Endometrial microvascular endothelial cells (primary cell): ENCODE data around the gene FAM98C. TPM values are rescaled to one million over a fixed set of nuclear protein-coding genes. Genes with fewer than 3 reads are reported as not detected.

ENCODE experiments used
- in situ Hi-C: cut with HindIII; loops from 2 replicates; pipeline ENCODE4 v1.10.0; 2017; ENCODE audit warnings: low sequenced_read_pairs, low pct_unique_long_range_greater_than_20kb; ENCODE audit errors: inconsistent ontology term
- total RNA-seq: library from RNA; depleted of rRNA; stranded (reverse); fragments of >200 nt; gene quantifications from one replicate; pipeline ENCODE4 v1.2.3, GENCODE V29; 2015; ENCODE audit errors: inconsistent ontology term

Gene FAM98C
- total RNA-seq, 1 donor from 2014 or later = 12.9 TPM

DNA sequence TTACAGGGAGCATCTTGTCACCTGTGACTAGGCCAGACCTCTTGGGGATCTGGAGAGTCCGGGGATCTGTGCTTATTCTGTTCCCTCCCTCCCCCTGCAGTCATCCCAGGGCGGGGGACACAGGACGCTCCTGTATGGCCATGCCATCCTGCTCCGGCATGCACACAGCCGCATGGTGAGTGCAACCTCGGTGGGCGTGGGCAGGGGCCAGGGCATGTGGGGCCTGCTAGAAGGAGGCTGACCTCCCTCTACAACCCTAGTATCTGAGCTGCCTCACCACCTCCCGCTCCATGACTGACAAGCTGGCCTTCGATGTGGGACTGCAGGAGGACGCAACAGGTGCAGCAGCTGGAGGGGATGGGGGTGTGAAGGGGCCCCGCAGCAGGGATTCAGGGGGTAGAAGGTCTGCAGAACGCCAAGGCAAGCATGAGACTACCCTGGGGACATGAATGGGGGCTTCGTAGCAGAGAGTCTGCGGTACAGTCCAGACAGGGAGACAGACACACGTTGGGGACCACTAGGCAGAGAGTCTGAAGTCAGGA, 40.6 kb downstream of the FAM98C start:
- in situ Hi-C loops = no loop called here

GRCh38 chr19:38444026-38444425, 41.1 kb downstream of the FAM98C start:
- in situ Hi-C loops = no loop called here

DNA sequence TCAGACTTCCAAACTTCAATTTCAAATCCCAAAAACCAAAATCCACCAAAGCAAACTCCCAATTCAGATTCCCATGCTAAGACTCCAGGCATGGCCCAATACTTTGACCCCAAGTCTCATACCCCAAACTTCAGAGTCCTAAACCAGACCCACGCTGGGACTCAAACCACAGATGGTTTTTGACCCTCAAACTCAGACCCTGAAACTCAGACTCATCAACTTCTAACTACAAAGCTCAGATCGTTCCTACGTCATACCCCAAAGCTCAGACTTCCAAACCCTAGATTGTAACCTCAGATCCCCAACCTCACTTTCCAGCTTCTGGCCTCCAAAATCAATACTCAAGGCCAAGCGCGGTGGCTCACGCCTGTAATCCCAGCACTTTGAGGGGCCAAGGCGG, 42.5 kb downstream of the FAM98C start:
- in situ Hi-C loops = no loop called here

DNA sequence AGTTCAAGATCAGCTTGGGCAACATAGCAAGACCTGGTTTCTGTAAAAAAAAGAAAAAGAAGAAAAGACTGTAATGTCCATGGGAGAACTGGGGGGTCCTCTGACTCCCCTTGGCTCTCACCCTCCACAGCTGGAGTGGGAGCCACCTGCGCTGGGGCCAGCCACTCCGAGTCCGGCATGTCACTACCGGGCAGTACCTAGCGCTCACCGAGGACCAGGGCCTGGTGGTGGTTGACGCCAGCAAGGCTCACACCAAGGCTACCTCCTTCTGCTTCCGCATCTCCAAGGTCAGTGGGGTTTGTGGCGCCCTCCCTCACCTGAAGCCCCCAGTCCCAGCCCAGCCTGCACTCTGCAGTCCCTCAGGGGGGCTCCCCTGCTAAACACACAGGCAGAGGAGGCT, 45.3 kb downstream of the FAM98C start:
- in situ Hi-C loops = no loop called here

DNA sequence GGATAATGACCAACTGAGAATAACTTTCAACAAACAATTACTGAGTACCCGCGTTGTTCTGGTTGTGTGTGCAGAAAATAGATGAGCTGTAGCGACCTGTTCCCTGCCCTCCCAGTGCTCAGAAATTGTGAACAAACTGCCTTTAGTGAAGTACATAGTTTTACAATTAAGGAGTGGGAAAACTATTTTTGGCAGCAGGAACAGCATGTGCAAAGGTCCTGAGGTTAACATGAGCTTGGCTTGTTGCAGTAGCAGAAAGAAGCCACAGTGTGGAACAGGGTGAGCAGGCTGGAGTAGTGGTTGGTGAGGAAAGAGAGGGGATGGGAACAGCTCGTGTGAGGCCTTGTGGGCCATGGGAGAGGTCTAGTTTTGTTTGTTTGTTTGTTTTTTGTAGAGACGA, 46.6 kb downstream of the FAM98C start:
- in situ Hi-C loops = no loop called here

DNA sequence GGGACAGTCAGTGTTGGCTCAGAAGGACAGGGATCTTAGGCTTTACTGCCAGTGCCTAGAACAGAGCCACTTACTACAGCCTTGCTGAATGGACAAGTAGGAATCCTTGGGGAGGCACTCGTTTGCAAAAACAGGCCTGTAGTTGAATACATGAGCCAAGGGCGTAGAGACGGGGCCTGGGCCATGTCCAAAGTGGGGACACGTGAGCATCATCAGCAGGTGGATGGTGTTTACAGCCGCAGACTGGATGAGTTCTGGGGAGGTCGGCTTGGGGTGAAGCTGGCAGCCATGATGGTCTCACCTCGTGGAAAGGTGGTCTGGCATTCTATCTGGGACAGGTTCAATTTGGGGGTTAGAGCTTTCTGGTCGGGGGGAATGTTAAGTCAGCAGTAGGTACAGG, 48.1 kb downstream of the FAM98C start:
- in situ Hi-C loops = no loop called here

DNA sequence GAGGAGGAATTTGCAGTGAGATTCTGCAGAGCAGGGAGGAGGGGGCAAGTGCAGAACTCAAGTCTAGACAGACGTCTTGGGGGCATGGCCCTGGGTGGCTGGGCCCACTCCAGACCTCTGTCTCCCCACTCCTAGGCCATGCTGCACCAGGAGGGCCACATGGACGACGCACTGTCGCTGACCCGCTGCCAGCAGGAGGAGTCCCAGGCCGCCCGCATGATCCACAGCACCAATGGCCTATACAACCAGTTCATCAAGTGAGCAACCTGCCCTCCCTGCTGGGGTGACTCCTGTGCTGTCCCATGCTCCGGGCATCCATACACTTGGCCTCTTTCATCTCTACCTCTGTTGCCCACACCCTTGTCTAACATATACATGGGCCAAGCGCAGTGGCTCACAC, 48.7 kb downstream of the FAM98C start:
- in situ Hi-C loops = no loop called here

GRCh38 chr19:38452430-38453366, 49.8 kb downstream of the FAM98C start:
- in situ Hi-C loops = no loop called here

GRCh38 chr19:38453596-38453995, 50.7 kb downstream of the FAM98C start:
- in situ Hi-C loops = no loop called here

GRCh38 chr19:38455031-38455430, 52.1 kb downstream of the FAM98C start:
- in situ Hi-C loops = no loop called here

- in situ Hi-C loops = no loop called here
Observed at GRCh38 chr19:38457202-38457601, 54.3 kb downstream of the FAM98C start.

DNA sequence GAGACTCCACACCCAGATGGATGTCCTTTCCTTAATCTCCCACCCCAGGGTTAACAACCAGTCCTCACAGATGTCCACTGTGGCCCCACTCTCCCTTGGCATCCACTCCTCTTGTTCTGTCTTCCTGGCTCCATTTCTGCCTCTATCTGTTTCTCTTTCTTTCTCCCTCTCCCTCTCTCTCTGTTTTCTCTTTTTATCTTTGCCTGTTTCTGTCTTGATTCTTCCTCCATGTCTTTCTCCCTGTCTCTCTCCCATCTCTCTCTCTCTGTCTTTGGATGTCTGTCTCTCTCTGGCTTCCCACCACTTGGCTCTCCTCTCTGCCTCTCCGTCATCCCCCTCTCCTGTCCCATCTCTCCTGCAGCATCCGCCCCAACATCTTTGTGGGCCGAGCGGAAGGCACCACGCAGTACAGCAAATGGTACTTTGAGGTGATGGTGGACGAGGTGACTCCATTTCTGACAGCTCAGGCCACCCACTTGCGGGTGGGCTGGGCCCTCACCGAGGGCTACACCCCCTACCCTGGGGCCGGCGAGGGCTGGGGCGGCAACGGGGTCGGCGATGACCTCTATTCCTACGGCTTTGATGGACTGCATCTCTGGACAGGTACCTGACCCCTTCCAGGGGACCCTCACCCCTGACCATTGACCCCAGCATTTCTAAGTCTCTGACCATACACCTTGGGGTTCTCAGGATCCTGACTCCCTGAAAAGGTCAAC, 55.0 kb downstream of the FAM98C start:
- in situ Hi-C loops = no loop called here

Other genes with a start within 250 kb of the FAM98C start
- 14.9 TPM for gene DPF1, start 178.9 kb upstream of the FAM98C start, total RNA-seq
- gene PPP1R14A, start 146.7 kb upstream of the FAM98C start, total RNA-seq = not detected
- not detected for gene SPINT2, start 138.5 kb upstream of the FAM98C start, total RNA-seq
- 7.7 TPM for gene C19orf33, start 98.8 kb upstream of the FAM98C start, total RNA-seq
- gene YIF1B, start 87.1 kb upstream of the FAM98C start, total RNA-seq = 88.4 TPM
- gene KCNK6, start 83.2 kb upstream of the FAM98C start, total RNA-seq = 1.8 TPM
- gene CATSPERG, start 67.3 kb upstream of the FAM98C start, total RNA-seq = not detected
- gene PSMD8, start 28.5 kb upstream of the FAM98C start, total RNA-seq = 395 TPM
- gene GGN, start 15.1 kb upstream of the FAM98C start, total RNA-seq = 1.1 TPM
- 7.0 TPM for gene SPRED3, start 14.4 kb upstream of the FAM98C start, total RNA-seq
- gene RASGRP4, start 23.1 kb downstream of the FAM98C start, total RNA-seq = not detected
- gene RYR1, start 30.6 kb downstream of the FAM98C start, total RNA-seq = not detected
- gene MAP4K1, start 214.9 kb downstream of the FAM98C start, total RNA-seq = not detected
- 582 TPM for gene EIF3K, start 216.1 kb downstream of the FAM98C start, total RNA-seq
- gene ACTN4, start 244.6 kb downstream of the FAM98C start, total RNA-seq = 703 TPM